ENCODE results near the gene NPLOC4.
"Not testable (repeated sequence)": the region's sequence is repeated elsewhere in the genome, so short reads cannot be mapped to it uniquely, and the experiment has no call there.

The NPLOC4 gene

GRCh38 chr17:81636505-81637288 is at the start of gene NPLOC4, which contains the start of gene TSPAN10:
NPLOC4 (minus strand) TSS chr17:81637112; CDS start chr17:81636930, 182 bp downstream.
TSPAN10 (plus strand) TSS chr17:81637196; CDS start chr17:81642413, 5,217 bp downstream.
- H3K27ac Mint-ChIP-seq, result peak within 1 kb of the TSS; percentile 76 to 99
- no peaks in the 10 kb centered on the region for H3K9me3 Mint-ChIP-seq
- H3K4me1 Mint-ChIP-seq, result peaks cover 11% of the 10 kb centered on the region
- peak within 1 kb of the TSS; percentile 87 to 88 for H3K4me3 Mint-ChIP-seq
- no peaks in the 10 kb centered on the region for H3K27me3 Mint-ChIP-seq
- ATAC-seq (peak; percentile 97), DNase-seq (peak; percentile 89)

- no peaks in the 10 kb centered on the region for H3K27me3 Mint-ChIP-seq
- H3K27ac Mint-ChIP-seq, result no peak overlapping the region
- ATAC-seq (no peak), DNase-seq (no peak)
- H3K4me1 Mint-ChIP-seq, result peaks cover 60% of the 10 kb centered on the region
- H3K4me3 Mint-ChIP-seq, result no peak overlapping the region
- no peaks in the 10 kb centered on the region for H3K9me3 Mint-ChIP-seq
These were observed 49.7 kb upstream of the NPLOC4 start for GRCh38 chr17:81686614-81687013.

- ATAC-seq, result no peak
- Mint-ChIP-seq H3K4me3 (peak overlapping the region; percentile 94 to 95), H3K4me1 (peaks cover 63% of the 10 kb centered on the region), H3K27ac (peak overlapping the region in 1 of 2 donors; percentile 97), H3K9me3 (no peaks in the 10 kb centered on the region), H3K27me3 (no peaks in the 10 kb centered on the region)
- DNase-seq, result no peak
These were observed 48.2 kb upstream of the NPLOC4 start for GRCh38 chr17:81685108-81685507.

- DNase-seq (no peak), ATAC-seq (peak; percentile 24)
- Mint-ChIP-seq H3K4me1 (peaks cover 62% of the 10 kb centered on the region), H3K4me3 (peak overlapping the region; percentile 94 to 95), H3K27ac (peak overlapping the region; percentile 93 to 97), H3K9me3 (no peaks in the 10 kb centered on the region), H3K27me3 (no peaks in the 10 kb centered on the region)
These were observed 47.6 kb upstream of the NPLOC4 start for GRCh38 chr17:81684442-81684911.

- Mint-ChIP-seq H3K27ac (peak within 1 kb of the TSS; percentile 93 to 97), H3K9me3 (no peaks in the 10 kb centered on the region), H3K4me3 (peak within 1 kb of the TSS; percentile 94 to 95), H3K4me1 (peaks cover 55% of the 10 kb centered on the region), H3K27me3 (no peaks in the 10 kb centered on the region)
- ATAC-seq, result peak; percentile 97
- peak; percentile 98 to 99 for DNase-seq
These were observed 46.9 kb upstream of the NPLOC4 start, which contains the start of the genes ARL16 and HGS for GRCh38 chr17:81683584-81684441. ARL16 (minus strand) TSS chr17:81683797; CDS start chr17:81683753, 44 bp downstream. HGS (plus strand) TSS chr17:81684011; CDS start chr17:81684067, 56 bp downstream.

GRCh38 chr17:81683208-81683583 is 46.3 kb upstream of the NPLOC4 start:
- DNase-seq, result no peak
- H3K27me3 Mint-ChIP-seq, result no peaks in the 10 kb centered on the region
- H3K9me3 Mint-ChIP-seq, result no peaks in the 10 kb centered on the region
- no peak for ATAC-seq
- H3K4me3 Mint-ChIP-seq, result peak overlapping the region; percentile 94 to 95
- H3K4me1 Mint-ChIP-seq, result peaks cover 53% of the 10 kb centered on the region
- H3K27ac Mint-ChIP-seq, result peak overlapping the region; percentile 81 to 89

- no peaks in the 10 kb centered on the region for H3K9me3 Mint-ChIP-seq
- peak overlapping the region; percentile 94 to 95 for H3K4me3 Mint-ChIP-seq
- H3K27ac Mint-ChIP-seq, result peak overlapping the region; percentile 81 to 89
- ATAC-seq (no peak), DNase-seq (no peak)
- H3K4me1 Mint-ChIP-seq, result peaks cover 52% of the 10 kb centered on the region
- no peaks in the 10 kb centered on the region for H3K27me3 Mint-ChIP-seq
These were observed 45.8 kb upstream of the NPLOC4 start for GRCh38 chr17:81682565-81683207.

GRCh38 chr17:81681672-81682071 is 44.8 kb upstream of the NPLOC4 start:
- ATAC-seq (no peak), DNase-seq (no peak)
- H3K27ac Mint-ChIP-seq, result peak overlapping the region in 1 of 2 donors; percentile 48
- peak overlapping the region in 1 of 2 donors; percentile 64 for H3K4me3 Mint-ChIP-seq
- no peaks in the 10 kb centered on the region for H3K9me3 Mint-ChIP-seq
- peaks cover 42% of the 10 kb centered on the region for H3K4me1 Mint-ChIP-seq
- no peaks in the 10 kb centered on the region for H3K27me3 Mint-ChIP-seq

- H3K27ac Mint-ChIP-seq, result no peak overlapping the region
- H3K9me3 Mint-ChIP-seq, result no peaks in the 10 kb centered on the region
- H3K4me3 Mint-ChIP-seq, result no peak overlapping the region
- ATAC-seq (no peak), DNase-seq (no peak)
- H3K4me1 Mint-ChIP-seq, result peaks cover 35% of the 10 kb centered on the region
- H3K27me3 Mint-ChIP-seq, result no peaks in the 10 kb centered on the region
These were observed 43.2 kb upstream of the NPLOC4 start for GRCh38 chr17:81680150-81680549.

GRCh38 chr17:81676906-81677305 is 40.0 kb upstream of the NPLOC4 start:
- no peaks in the 10 kb centered on the region for H3K9me3 Mint-ChIP-seq
- no peak for DNase-seq
- no peak overlapping the region for H3K4me3 Mint-ChIP-seq
- ATAC-seq, result no peak
- peaks cover 30% of the 10 kb centered on the region for H3K4me1 Mint-ChIP-seq
- peak overlapping the region in 1 of 2 donors; percentile 31 for H3K27ac Mint-ChIP-seq
- no peaks in the 10 kb centered on the region for H3K27me3 Mint-ChIP-seq

GRCh38 chr17:81675515-81676221 is 38.8 kb upstream of the NPLOC4 start:
- peaks cover 24% of the 10 kb centered on the region for H3K4me1 Mint-ChIP-seq
- not testable (repeated sequence) for ATAC-seq, H3K9me3 Mint-ChIP-seq, H3K27me3 Mint-ChIP-seq, H3K27ac Mint-ChIP-seq, H3K4me3 Mint-ChIP-seq
- peak; percentile 30 to 44 for DNase-seq

GRCh38 chr17:81673561-81674258 is 36.8 kb upstream of the NPLOC4 start:
- Mint-ChIP-seq H3K4me1 (peaks cover 38% of the 10 kb centered on the region), H3K27ac (no peak overlapping the region), H3K27me3 (no peaks in the 10 kb centered on the region), H3K4me3 (no peak overlapping the region), H3K9me3 (no peaks in the 10 kb centered on the region)
- ATAC-seq (no peak), DNase-seq (no peak)

GRCh38 chr17:81672954-81673353 is 36.0 kb upstream of the NPLOC4 start:
- H3K9me3 Mint-ChIP-seq, result no peaks in the 10 kb centered on the region
- H3K27ac Mint-ChIP-seq, result no peak overlapping the region
- DNase-seq, result no peak
- H3K4me1 Mint-ChIP-seq, result peaks cover 46% of the 10 kb centered on the region
- H3K27me3 Mint-ChIP-seq, result no peaks in the 10 kb centered on the region
- ATAC-seq, result no peak
- H3K4me3 Mint-ChIP-seq, result no peak overlapping the region

GRCh38 chr17:81672504-81672903 is 35.6 kb upstream of the NPLOC4 start:
- no peak for ATAC-seq
- Mint-ChIP-seq H3K4me3 (no peak overlapping the region), H3K27ac (no peak overlapping the region), H3K4me1 (peaks cover 50% of the 10 kb centered on the region), H3K27me3 (no peaks in the 10 kb centered on the region), H3K9me3 (no peaks in the 10 kb centered on the region)
- no peak for DNase-seq
